GM04504 (cell line): Measurements from ENCODE around the gene EIF4A3.

Experiments
- DNase-seq: peaks from one replicate; pipeline ENCODE4 v3.0.0-alpha.2; 2012; ENCODE audit warnings: low read depth

EIF4A3 gene

GRCh38 chr17:80137131-80137530 lies 9.8 kb downstream of the EIF4A3 start:
- no peak for DNase-seq

- DNase-seq, result no peak
Measured at GRCh38 chr17:80133626-80133970, 13.3 kb downstream of the EIF4A3 start.

- no peak for DNase-seq
Measured at GRCh38 chr17:80132906-80133625, 13.9 kb downstream of the EIF4A3 start.

GRCh38 chr17:80130992-80131391 lies 15.9 kb downstream of the EIF4A3 start:
- no peak for DNase-seq

GRCh38 chr17:80129006-80129565 lies 17.8 kb downstream of the EIF4A3 start:
- no peak for DNase-seq

- no peak for DNase-seq
Measured at GRCh38 chr17:80126449-80126715, 20.5 kb downstream of the EIF4A3 start.

GRCh38 chr17:80125656-80126448 lies 21.1 kb downstream of the EIF4A3 start:
- no peak for DNase-seq

DNA sequence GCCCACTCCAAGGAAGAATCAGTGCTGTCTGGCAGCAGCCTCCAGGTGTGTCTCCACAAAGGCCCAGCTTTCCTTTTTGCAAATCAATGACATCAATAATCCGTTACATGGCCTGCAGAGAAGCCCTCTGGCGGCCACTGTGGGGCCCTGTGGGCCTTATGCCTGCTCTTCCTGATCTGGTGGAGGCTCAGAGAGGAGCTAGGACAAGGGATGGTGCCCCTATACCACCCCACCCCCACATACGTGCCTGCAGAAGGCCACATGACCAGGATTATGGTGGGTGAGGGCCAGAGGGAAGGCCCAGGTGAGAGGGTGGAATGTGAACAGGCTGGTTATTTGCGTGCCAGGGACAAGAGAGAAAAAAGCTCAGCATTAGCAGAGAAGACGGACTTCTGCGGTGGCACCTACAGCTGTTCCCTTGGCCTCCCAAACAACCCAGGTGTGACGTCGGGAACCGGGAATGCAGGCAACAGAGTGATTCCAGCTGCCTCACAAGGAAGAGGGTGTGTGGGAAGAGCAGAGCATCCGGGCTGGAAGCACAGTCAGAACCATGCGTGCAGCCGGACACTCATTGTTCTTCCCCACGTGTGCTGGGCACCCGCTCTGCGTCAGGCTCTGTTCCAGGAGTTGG lies 22.5 kb downstream of the EIF4A3 start:
- DNase-seq, result no peak

- DNase-seq, result no peak
Measured at GRCh38 chr17:80123791-80124190, 23.1 kb downstream of the EIF4A3 start.

DNA sequence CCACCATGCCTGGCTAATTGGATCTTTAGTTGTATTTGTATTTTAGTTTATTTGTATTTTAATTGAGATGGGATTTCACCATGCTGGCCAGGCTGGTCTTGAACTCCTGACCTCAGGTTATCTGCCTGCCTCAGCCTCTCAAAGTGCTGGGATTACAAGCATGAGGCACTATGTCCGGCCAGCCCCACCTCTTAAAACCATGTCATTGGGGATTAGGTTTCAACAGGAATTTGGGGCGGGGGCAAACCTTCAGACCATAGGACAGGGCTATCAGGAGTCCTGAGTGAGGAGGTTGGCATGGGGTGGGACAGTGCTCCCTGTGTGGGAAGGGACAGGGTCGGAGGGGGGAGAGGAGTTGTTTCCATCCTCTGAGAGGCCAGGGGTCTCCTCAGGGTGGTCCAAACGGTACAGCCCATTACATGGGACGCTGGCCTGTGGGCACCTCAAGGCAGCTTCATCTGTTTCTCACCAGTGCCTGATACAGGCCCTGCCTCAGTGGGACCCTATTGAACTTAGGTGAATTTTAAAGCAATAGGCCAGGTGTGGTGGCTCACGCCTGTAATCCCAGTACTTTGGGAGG lies 23.9 kb downstream of the EIF4A3 start:
- DNase-seq, result no peak

- no peak for DNase-seq
Measured at GRCh38 chr17:80122026-80122575, 24.8 kb downstream of the EIF4A3 start.

DNA sequence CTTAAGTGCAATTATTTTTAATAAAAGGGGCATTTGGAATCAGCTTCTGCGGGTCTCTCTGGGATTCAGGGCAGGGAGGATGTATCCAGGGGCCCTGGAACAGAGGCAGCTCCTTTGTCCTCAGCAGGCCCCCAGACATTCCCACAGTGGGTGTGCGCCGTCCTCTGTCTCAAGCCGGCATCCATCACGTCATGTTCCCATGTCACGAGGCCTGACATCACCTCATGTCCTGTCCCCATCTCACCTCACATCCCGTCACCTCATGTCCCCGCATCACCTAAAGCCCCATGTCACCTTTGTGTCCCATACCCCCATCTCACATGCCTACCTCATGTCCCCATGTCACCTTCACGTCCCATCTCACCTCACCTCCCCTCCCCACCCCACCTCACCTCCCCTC lies 27.1 kb downstream of the EIF4A3 start:
- no peak for DNase-seq

DNA sequence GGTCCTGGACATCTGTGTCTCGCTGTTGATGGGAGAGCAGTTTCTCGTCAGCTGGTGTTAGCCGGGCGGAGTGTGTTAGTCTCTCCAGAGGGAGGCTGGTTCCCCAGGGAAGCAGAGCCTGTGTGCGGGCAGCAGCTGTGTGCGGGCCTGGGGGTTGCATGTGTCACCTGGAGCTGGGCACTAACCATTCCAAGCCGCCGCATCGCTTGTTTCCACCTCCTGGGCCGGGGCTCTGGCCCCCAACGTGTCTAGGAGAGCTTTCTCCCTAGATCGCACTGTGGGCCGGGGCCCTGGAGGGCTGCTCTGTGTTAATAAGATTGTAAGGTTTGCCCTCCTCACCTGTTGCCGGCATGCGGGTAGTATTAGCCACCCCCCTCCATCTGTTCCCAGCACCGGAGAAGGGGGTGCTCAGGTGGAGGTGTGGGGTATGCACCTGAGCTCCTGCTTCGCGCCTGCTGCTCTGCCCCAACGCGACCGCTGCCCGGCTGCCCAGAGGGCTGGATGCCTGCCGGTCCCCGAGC lies 27.6 kb downstream of the EIF4A3 start:
- no peak for DNase-seq

- no peak for DNase-seq
Measured at GRCh38 chr17:80118601-80119270, 28.2 kb downstream of the EIF4A3 start.

DNA sequence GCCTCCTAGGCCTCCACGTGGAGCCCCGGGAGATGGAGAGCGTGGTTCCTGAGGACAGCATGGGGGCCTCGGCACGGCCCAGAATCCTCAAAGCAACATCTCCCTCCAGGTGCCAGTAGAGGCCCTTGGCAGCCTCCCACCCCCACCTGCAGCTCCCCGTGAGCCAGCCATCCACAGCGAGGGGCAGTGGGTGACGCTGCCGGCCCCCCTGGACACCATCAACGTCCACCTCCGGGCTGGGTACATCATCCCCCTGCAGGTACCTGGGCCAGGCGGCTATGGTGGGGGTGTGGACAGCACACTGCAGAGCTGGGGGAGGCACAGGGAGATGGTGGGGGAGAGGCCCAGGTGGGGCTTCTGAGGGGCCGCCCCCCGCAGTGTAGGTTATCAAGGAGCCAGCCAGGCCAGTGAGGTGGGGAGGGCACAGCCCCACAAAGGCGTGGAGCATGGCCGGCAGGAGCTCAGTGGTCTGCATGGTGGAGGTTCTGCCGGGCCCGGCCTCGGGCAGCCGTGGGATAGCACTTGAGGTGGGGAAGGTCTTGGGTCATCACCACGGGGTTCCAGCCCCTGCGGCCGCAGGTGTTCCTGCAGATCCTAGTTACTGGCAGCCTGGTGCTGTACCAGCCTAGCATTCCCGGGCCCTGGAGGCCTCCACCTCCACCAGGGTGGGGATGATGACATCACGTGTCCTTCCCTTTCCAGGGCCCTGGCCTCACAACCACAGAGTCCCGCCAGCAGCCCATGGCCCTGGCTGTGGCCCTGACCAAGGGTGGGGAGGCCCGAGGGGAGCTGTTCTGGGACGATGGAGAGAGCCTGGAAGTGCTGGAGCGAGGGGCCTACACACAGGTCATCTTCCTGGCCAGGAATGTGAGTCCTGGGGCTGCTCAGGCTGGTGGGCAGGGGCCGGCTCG lies 29.2 kb downstream of the EIF4A3 start:
- DNase-seq, result no peak

DNA sequence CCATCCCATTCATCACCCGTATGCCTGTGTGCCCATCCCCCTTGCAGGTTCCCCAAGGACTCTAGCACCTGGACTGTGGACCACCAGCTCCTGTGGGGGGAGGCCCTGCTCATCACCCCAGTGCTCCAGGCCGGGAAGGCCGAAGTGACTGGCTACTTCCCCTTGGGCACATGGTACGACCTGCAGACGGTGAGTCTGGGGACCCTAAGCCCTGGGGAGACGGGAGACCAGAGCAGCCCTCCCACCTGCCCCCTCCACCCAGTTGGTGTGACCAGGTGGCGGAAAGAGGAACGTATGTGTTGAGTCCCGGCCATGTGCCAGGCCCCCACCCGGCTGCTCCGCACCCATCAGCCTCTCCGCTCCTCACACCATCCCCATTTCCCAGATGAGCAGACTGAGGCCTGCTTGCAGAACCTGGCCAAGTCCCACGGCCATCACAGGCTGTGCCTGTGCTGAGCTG lies 30.0 kb downstream of the EIF4A3 start:
- DNase-seq, result no peak

GRCh38 chr17:80116276-80116920 lies 30.5 kb downstream of the EIF4A3 start:
- no peak for DNase-seq

GRCh38 chr17:80115159-80115558 lies 31.8 kb downstream of the EIF4A3 start:
- no peak for DNase-seq

DNA sequence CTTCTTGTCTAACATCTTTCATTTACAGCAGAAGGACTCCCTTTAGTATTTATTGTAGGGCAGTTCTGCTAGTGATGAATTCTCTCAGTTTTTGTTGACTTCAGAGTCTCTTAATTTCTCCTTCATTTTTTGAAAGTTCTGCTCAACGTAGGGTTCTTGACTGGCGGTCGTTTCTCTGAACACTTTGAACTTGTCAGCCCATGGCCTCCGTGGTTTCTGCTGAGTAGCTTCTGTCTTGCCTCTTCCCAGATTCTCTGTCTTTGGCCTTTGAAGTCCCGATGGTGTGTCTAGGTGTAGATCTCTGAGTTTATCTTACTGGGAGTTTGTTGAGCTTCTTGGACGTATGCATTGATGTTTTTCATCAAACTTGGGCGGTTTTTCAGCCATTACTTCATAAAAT lies 32.2 kb downstream of the EIF4A3 start:
- DNase-seq, result no peak

DNA sequence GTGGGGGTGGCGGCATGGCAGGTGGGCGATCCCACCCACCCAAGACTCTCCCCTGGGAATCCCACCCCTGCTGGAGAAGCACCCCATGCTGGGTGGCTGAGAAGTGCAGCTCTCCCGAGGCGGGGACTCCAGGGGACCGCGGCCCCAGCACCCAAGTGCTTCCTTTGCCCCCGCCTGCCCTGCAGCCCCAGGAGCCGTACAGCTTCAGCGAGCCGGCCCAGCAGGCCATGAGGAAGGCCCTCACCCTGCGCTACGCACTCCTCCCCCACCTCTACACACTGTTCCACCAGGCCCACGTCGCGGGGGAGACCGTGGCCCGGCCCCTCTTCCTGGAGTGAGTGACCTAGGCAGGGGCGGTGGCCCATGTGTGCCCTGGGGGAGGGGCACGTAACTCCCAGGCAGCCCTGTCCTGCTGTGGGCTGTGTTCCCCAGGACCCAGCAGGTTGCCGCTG lies 33.9 kb downstream of the EIF4A3 start:
- no peak for DNase-seq
